Fibroblast of upper back skin (primary cell): ENCODE results near the gene ALOX5AP.

ENCODE experiments used
- DNase-seq: peaks from one replicate; pipeline ENCODE4 v3.0.0-alpha.2; 2013

Gene ALOX5AP

DNA sequence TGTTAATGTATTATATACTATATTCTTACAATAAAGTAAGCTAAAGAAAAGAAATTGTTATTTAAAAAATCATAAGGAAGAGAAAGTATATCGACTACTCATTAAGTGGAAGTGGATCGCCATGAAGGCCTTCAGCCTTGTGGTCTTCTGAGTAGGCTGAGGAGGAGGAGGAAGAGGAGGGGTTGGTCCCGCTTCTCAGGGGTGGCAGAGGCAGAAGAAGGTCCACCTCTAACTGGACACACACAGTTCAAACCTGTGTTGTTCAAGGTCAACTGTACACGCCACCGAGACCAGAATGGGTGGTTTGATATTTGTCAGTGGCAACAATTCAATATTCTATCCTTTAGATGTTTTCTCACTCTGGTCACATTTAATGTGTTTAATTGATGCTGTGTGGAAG, 67.2 kb downstream of the ALOX5AP start:
- no peak for DNase-seq

DNA sequence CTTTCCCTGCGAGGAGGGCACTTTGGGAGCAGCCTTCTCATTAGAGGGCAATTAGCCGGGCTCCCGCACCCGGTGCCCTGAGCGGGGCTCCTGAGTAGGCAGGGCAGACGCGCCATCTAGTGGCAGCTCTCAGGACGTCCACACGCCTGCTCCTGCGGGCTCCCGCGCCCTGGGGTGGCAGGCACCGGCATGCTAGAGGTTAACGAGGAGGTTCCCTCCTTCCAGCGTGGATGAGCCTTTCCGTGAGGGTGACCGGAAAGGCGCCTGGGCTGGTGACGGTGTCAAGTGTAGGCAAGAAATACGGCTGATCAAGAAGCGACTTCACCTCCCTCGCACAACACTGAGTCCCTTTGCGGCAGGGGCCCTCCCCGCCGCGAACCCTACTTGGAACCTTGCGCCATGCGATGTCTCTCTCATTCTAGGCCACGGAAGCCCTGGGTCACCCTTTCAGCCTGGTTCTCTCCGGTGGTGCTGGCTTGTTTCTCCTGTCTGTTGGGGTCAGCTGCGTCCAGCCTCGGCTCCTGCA, 67.7 kb downstream of the ALOX5AP start:
- DNase-seq = peak; percentile 75

DNA sequence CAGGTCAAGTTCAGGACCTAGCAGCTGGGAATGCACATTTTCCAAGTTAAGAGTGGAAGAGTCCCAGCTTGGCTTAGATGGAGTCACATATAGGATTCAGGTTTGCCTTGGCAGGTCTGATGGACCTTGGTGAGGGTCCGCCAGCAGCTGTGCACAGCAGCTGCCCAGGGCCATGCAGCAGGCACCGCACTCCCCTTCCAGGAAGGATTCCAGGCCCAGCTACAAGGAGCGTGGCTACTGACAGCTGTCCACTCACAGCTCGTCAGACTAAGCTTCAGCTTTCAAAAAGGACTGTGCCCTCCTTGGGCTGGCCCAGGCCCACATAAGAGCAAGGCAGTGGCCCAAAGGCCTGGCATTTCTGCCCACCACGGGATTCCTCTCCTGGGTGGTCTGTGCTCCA, 68.4 kb downstream of the ALOX5AP start:
- DNase-seq = no peak

DNA sequence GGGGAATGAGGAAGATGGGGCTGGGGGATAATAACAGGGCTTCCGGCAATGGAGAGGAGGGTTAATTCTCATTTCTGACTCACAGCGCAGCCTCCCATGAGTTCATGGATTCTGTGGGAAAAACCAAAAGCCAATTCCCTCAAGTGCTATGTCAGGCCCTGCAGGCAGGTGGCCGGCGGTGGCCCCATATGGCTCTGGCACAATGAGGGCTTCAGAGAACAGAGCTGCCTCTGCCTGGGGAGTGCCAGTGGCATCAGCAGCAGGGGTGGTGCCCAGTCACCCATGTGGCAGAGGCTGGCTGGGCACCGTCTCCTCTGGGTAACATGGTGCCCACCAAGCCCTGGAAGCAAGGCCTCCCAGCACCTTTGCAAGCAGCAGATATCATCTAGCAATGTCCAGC, 69.1 kb downstream of the ALOX5AP start:
- no peak for DNase-seq

- DNase-seq = no peak
Measured at GRCh38 chr13:30805132-30805537, 69.8 kb downstream of the ALOX5AP start.

DNA sequence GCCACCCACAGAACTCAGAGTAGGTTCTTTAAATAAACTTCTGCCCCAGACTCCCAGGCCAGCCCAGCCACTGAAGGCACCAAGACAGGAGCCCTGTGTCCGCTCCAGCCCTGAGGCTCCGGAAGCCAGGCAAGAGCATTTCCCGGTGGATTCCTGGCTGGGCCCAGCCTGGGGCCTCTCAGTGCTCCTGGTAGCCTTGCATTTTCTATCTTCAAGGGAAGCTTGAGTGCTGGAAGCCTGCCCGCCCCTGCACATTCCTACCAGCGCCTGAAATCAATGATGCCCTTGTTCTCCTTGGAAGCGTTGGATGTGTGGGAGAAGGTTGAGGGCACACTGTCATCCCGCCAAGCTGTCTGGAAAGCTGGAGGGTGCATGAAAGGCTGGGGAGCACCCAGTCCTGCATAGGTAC, 70.3 kb downstream of the ALOX5AP start:
- peak; percentile 43 for DNase-seq

- peak; percentile 81 for DNase-seq
Measured at GRCh38 chr13:30806784-30807183, 71.4 kb downstream of the ALOX5AP start.

DNA sequence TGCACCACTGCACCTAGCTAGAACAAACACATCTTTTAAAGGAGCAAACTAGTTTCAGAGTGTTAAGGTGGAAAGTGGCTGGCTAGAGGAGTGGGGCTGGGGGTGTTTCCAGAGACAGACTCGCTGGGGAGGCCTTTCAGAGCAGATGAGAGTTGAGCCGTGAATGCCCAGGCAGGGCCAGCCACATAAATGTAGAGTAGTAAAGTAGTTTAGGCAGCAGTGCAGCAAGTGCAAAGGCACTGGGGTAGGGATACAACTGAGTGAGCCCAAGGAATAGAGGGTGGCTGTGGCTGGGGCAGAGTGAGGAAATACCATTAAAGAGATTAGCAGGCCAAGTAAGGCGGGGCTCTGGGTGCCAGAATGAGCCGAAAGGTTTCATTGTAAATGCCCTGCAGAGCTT, 72.0 kb downstream of the ALOX5AP start:
- DNase-seq = no peak

GRCh38 chr13:30808600-30808999, 73.3 kb downstream of the ALOX5AP start:
- peak; percentile 25 for DNase-seq

- DNase-seq = no peak
Measured at GRCh38 chr13:30809787-30810186, 74.4 kb downstream of the ALOX5AP start.

- no peak for DNase-seq
Measured at GRCh38 chr13:30810261-30810701, 74.9 kb downstream of the ALOX5AP start.

GRCh38 chr13:30810801-30811200, 75.5 kb downstream of the ALOX5AP start:
- no peak for DNase-seq
